ENCODE measurements around the gene NFIX.

The NFIX gene

GRCh38 chr19:13095393-13095784 lies 100.1 kb downstream of the NFIX start:
- in situ Hi-C loops (cut with MboI; ENCODE audit: low sequenced_read_pairs, unreplicated experiment), result no loop called here
- DNase-seq (ENCODE audit: low spot score), result no peak
- TF ChIP-seq CTCF (IDR thresholded peaks at IDR 0.05; ENCODE audit: borderline replicate concordance, control extremely low read depth, extremely low read depth, insufficient read depth, missing control alignments), result no peak

- in situ Hi-C loops (cut with MboI; ENCODE audit: low sequenced_read_pairs, unreplicated experiment), result no loop called here
- TF ChIP-seq CTCF (IDR thresholded peaks at IDR 0.05; ENCODE audit: borderline replicate concordance, control extremely low read depth, extremely low read depth, insufficient read depth, missing control alignments), result no peak
- no peak for DNase-seq (ENCODE audit: low spot score)
These were observed 101.0 kb downstream of the NFIX start for GRCh38 chr19:13095934-13096927.

GRCh38 chr19:13097033-13097462 lies 101.8 kb downstream of the NFIX start:
- TF ChIP-seq CTCF (IDR thresholded peaks at IDR 0.05; ENCODE audit: borderline replicate concordance, control extremely low read depth, extremely low read depth, insufficient read depth, missing control alignments), result no peak
- in situ Hi-C loops (cut with MboI; ENCODE audit: low sequenced_read_pairs, unreplicated experiment), result no loop called here
- no peak for DNase-seq (ENCODE audit: low spot score)

- DNase-seq (ENCODE audit: low spot score), result no peak
- no peak for TF ChIP-seq CTCF (IDR thresholded peaks at IDR 0.05; ENCODE audit: borderline replicate concordance, control extremely low read depth, extremely low read depth, insufficient read depth, missing control alignments)
- in situ Hi-C loops (cut with MboI; ENCODE audit: low sequenced_read_pairs, unreplicated experiment), result no loop called here
These were observed 102.4 kb downstream of the NFIX start for GRCh38 chr19:13097463-13098258.

GRCh38 chr19:13098277-13099072 lies 103.2 kb downstream of the NFIX start:
- DNase-seq (ENCODE audit: low spot score), result no peak
- in situ Hi-C loops (cut with MboI; ENCODE audit: low sequenced_read_pairs, unreplicated experiment), result no loop called here
- TF ChIP-seq CTCF (IDR thresholded peaks at IDR 0.05; ENCODE audit: borderline replicate concordance, control extremely low read depth, extremely low read depth, insufficient read depth, missing control alignments), result no peak
